Duodenal mucosa (tissue), 2 donors: Measurements from ENCODE around the gene B3GALT4.

Experiments used
- H3K27ac ChIP-seq: one replicate; pipeline ENCODE4 v1.7.0; 2013; ENCODE audit warnings: low read depth, low read length
- H3K27me3 ChIP-seq, 2 donors: one replicate each; pipeline ENCODE4 v1.7.0; 2013; ENCODE audit warnings: low read length in 2 of 2, control low read depth in 1 of 2; ENCODE audit not compliant: insufficient read depth in 2 of 2, control insufficient read depth in 1 of 2
- H3K36me3 ChIP-seq, 2 donors: one replicate each; pipeline ENCODE4 v1.7.0; 2013; ENCODE audit warnings: low read length in 2 of 2, control low read depth in 1 of 2; ENCODE audit not compliant: insufficient read depth in 2 of 2, control insufficient read depth in 1 of 2
- H3K4me1 ChIP-seq, 2 donors: one replicate each; pipeline ENCODE4 v1.7.0; 2013; ENCODE audit warnings: low read length in 2 of 2, control low read depth in 1 of 2; ENCODE audit not compliant: insufficient read depth in 2 of 2, control insufficient read depth in 1 of 2
- H3K4me3 ChIP-seq, 2 donors: one replicate each; pipeline ENCODE4 v1.7.0; 2013; ENCODE audit warnings: low read length in 2 of 2, low read depth in 1 of 2
- H3K9ac ChIP-seq, 2 donors: one replicate each; pipeline ENCODE4 v1.7.0; 2013; ENCODE audit warnings: low read length in 2 of 2, low read depth in 1 of 2
- H3K9me3 ChIP-seq, 2 donors: one replicate each; pipeline ENCODE4 v1.7.0; 2013; ENCODE audit warnings: low read length in 2 of 2, control low read depth in 1 of 2; ENCODE audit not compliant: control insufficient read depth in 1 of 2

B3GALT4 gene

DNA sequence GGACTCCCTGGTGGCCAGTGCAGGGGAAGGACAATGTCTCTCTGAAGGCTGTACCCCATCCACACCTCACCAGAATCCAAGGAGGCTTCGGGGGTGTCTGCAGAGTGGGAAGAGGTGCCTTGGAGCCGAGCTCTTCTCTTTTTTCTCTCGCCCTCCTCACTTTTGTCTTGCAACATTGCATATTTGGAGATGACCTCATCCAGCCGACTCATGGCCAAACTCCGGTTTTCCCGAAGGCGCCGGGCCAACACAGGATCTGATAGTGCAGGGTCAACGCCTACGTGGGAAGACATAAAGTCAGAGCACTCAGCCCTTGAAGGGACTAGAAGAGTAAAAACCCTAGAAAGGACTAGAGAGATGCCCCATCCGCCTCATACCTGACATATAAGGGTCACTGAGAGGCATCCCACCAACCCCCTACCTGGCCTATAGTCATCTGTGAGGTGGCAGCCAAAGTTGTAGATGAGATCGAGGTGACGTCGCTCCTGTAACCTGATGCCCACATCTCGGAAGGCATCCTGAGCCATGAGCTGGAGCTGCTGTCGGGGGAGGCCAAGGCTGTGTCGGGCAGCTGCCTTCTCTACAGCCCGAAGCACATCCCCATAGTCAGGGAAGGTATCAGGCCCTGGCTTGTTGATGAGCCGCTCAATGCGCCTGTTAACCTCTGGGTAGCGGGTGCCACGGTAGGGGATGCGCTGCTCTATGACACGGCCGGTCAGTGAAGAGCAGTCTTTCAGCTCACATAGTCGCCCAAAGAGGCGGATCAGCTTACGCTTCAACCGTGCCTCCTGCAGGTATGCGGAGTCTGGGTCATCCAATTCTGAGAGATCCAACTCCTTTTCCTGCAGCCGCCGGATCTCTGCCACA is 43.6 kb downstream of the B3GALT4 start:
- peaks cover 26 to 37% of the 10 kb centered on the region in 2 donors for H3K36me3 ChIP-seq
- H3K27me3 ChIP-seq: no peaks in the 10 kb centered on the region
- no peaks in the 10 kb centered on the region for H3K9me3 ChIP-seq
- H3K9ac ChIP-seq: peak overlapping the region in 1 of 2 donors; percentile 26
- H3K4me1 ChIP-seq: peaks cover 54 to 63% of the 10 kb centered on the region in 2 donors
- H3K27ac ChIP-seq: no peak overlapping the region
- no peak overlapping the region for H3K4me3 ChIP-seq

DNA sequence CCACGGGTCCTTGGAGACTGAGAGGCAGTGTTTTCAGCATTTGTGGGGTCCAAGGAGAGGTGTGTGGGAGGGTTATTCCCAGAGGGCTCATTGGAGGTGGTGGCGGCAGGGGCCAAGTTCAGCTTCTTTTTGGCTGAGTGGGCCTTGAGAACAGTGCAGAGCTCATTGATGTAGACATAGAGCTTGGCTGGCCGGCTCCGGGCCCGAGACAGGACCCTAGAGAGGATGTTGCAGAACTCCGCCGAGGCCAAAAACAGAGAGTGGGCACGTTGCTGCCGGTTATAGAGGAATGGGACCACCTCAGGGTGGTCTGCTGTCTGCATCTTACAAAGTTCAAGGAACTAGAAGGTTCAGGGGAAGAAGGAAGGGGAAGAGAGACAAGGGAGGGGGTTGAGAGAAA is 44.3 kb downstream of the B3GALT4 start:
- Histone ChIP-seq H3K4me1 (peaks cover 54 to 58% of the 10 kb centered on the region in 2 donors), H3K27me3 (no peaks in the 10 kb centered on the region), H3K9me3 (no peaks in the 10 kb centered on the region), H3K9ac (no peak overlapping the region), H3K36me3 (peaks cover 26 to 34% of the 10 kb centered on the region in 2 donors), H3K27ac (no peak overlapping the region), H3K4me3 (peak overlapping the region in 1 of 2 donors; percentile 96)

DNA sequence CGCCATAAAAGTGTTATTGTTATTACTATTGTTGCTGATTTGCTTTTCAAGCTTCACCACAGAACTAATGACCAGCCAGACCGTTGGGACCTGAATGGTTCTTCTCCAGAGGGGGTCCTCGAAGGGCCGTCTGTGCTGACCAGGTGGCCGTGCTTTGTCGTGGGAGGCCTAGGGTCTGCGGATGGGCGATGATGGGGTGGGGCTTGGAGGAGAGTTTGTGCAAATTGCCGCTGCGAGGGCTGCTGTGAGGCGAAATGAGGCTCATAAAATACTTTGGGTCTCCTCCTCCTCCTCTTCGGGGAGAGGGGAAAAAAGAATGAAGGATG is 46.7 kb downstream of the B3GALT4 start:
- Histone ChIP-seq H3K36me3 (peaks cover 25 to 28% of the 10 kb centered on the region in 2 donors), H3K9me3 (no peaks in the 10 kb centered on the region), H3K27me3 (no peaks in the 10 kb centered on the region), H3K27ac (peak overlapping the region; percentile 77), H3K4me3 (peak overlapping the region; percentile 94 to 96), H3K4me1 (peaks cover 43 to 44% of the 10 kb centered on the region in 2 donors), H3K9ac (peak overlapping the region; percentile 63 to 79)

DNA sequence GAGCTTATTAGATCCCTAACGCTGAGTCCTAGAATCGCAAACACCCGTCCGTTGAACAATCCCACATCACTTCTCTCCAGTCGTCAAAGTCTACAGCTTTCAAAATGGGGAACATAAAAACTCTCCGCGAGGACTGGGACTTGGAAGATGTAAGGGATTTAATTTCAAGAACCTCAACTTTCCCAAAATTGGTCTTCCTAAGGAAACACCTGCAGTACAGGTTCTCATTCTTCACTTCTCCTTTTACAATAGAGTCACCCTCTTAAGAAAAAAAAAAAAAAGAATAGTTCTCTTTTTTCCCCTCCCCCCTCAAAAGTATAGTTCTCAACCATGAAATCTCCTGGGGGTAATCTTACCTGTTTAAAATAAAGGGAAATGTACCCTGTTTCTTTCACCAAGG is 47.2 kb downstream of the B3GALT4 start:
- peak overlapping the region; percentile 63 to 79 for H3K9ac ChIP-seq
- peaks cover 38% of the 10 kb centered on the region in 2 donors for H3K4me1 ChIP-seq
- no peaks in the 10 kb centered on the region for H3K27me3 ChIP-seq
- H3K27ac ChIP-seq: peak overlapping the region; percentile 77
- peak overlapping the region; percentile 94 to 96 for H3K4me3 ChIP-seq
- peaks cover 20 to 23% of the 10 kb centered on the region in 2 donors for H3K36me3 ChIP-seq
- H3K9me3 ChIP-seq: no peaks in the 10 kb centered on the region
